Myocyte (in vitro differentiated cells): ENCODE measurements around the gene CCM2. TPM values are rescaled to one million over a fixed set of nuclear protein-coding genes. Genes with fewer than 3 reads are reported as not detected.
"Not testable (repeated sequence)": the region's sequence is repeated elsewhere in the genome, so short reads cannot be mapped to it uniquely, and the experiment has no call there.

Source experiments
- DNase-seq: peaks from one replicate; pipeline ENCODE4 v3.0.0-alpha.2; 2012; ENCODE audit warnings: low read depth
- total RNA-seq: library from RNA; depleted of rRNA; stranded (reverse); fragments of >200 nt; gene quantifications from 2 replicates; pipeline ENCODE4 v1.2.3, GENCODE V29; 2014

Gene CCM2
- total RNA-seq, 1 donor from 2014 or later = 113 TPM

DNA sequence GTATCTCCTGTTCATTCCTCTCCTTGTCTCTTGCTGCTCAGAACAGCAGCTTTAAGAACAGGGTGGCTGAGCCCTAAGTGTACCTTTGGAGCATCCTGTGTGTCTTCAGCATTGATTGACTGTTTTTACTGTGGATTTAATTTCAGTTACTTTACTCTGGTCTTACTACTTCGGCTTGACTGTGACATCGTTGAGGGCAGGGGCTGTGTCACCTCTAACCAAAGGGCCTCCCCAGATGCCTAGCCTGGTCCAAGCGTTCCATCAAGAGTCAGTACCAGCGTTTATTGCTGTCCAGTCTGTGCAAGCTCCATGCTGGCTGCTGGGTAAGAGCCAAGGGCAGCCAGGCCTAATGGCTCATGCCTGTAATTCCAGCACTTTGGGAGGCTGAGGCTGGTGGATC lies 32.4 kb downstream of the CCM2 start:
- no peak for DNase-seq

DNA sequence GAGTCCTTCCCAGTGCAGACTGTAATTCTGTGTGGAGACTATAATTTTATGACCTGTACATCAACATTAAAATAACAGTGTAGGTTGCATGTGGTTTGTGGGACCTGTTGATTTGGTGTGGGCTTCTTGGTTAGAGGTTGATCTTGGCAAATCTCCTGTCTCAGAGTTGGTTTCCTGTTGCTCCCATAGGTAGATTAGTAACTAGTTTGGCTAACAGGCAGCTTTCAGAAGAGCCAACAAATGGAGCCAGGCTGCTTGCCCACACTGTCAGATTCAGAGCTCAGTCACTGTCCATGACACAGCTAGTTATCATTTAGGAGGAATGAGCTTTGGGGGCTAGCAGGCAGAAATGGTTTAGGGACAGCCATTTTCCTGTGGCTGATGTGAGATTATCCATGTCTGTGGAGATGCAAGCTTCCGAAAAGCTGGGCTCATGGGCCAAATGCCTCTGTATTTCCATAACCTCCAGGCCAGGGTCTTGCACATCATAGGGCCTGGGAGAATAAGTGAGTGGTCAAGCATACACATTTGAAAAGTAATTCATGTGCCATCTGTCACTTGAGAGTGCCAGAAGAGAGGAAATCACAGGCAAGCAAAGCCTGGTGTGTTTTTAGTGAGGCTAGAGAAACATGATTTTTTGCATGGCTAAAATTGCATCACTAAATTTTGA lies 33.4 kb downstream of the CCM2 start:
- DNase-seq = peak; percentile 31

DNA sequence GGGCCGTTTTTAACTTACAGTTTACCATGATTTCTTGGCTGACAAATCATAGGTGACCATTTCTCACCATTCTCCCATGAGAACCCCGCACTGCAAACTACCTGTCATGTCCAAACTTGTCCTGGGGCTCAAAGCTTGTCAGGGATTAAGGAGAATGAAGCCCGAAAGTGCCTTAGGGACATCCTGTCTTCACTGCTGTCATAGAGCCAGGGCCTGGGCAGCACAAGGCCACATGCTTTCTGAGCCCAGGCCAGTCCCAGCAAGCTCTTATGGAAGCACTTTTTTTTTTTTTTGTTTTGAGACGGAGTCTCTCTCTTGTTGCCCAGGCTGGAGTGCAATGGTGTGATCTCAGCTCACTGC lies 33.9 kb downstream of the CCM2 start:
- DNase-seq = peak; percentile 41

DNA sequence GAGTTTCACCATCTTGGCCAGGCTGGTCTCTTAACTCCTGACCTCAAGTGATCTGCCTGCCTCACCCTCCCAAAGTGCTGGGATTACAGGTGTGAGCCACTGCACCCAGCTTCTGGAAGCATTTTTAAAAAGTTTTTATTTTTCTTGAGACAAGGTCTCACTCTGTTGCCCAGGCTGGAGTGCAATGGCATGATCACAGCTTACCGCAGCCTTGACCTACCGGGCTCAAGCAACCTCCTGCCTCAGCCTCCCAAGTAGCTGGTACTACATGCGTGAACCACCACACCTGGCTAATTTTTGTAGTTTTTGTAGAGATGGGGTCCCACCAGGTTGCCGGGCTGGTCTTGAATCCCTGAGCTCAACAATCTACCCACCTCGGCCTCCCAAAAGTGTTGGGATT lies 34.7 kb downstream of the CCM2 start:
- not testable (repeated sequence) for DNase-seq

DNA sequence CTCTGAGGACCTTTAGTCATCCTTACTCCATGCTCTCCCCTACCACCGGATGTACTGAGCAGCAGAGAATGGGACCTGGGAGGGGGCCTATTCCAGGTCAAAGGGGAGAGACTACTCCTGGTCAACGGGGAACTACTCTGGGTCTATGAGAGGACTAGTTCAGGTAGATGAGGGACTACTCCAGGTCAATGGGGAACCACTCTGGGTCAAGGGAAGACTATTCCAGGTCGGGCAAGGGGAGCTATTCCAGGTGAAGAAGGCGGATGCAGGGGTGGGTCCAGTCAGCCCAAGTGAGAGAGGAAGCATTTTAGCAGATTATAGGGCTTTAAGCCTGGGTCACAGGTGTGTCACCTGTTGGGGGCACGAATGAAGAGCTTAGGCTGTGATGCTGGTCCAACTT lies 35.4 kb downstream of the CCM2 start:
- DNase-seq = no peak

DNA sequence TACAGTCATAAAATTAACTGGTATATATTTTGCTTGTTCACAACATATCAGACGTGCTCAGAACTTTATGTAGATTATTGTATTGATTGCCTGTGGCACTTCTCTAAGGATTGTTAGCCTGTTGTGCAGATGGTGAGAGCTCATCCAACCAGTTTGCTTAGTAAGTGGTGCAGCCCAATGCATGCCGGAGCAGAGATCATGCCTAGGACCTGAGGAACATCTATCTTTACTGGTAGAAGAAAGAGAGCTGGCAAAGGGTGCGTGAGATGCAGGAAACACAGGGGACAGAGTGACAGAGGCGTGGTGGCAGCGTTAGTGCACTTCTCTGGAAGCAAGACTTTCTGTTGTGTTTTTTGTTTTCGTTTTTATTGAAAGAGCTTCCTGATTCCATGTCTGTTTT lies 35.9 kb downstream of the CCM2 start:
- no peak for DNase-seq

DNA sequence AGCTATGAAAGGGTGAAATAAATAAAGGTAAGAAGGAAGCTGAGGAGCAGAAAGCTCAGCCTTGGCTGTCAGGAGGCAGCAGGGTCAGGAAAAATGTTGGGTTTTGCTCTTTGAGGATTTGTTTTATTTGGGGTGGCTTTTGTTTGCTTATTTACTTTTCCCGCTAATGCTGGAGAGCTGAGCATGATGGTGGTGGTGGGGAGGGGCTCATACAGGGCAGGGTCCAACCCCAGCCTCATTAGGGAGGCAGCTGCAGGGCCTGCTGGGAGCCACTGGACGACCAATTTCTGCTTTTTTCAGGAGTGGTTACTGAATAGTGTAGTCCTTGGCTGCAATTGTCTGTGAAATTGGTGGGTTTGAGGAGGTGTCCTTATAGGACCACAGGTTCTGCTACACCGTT lies 36.3 kb downstream of the CCM2 start:
- DNase-seq = no peak

DNA sequence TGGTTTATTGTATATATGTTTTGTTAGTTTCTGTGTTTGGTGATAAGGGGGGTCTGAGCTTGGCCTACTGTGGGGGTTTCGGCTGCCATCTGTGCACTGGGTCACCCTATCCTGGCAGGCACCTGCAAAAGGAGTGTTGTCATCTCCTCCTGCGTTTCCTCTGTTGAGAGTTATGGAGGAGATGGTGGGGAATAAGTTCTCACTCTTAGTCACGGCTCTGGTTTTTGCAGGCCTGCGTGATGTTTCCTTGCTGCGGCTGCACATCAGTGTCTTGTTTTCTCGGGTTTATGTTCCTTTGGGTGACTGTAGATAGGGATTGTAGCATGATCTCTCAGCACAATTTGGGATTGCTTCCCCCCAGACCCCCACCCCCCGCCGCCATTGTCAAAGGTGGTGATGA lies 36.8 kb downstream of the CCM2 start:
- no peak for DNase-seq

DNA sequence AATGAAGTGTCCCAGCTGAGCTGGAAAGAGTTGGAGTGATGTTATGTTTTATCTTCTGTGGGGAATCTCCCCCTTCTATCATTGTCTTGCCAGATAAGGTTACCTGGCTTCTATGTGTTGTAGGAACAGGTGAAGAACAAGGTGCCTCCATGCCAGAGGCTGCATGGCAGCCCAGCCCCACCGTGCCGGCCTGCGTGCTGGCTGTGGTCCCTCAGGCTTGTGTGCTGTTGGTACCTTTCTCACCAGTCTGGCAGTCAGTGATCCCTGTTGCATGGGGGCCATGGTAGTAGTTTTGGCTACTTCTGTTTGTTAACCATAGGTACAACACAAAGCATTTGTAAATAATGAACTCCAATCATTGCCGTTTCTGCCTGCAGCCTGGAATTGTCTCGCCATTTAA lies 37.9 kb downstream of the CCM2 start:
- no peak for DNase-seq

DNA sequence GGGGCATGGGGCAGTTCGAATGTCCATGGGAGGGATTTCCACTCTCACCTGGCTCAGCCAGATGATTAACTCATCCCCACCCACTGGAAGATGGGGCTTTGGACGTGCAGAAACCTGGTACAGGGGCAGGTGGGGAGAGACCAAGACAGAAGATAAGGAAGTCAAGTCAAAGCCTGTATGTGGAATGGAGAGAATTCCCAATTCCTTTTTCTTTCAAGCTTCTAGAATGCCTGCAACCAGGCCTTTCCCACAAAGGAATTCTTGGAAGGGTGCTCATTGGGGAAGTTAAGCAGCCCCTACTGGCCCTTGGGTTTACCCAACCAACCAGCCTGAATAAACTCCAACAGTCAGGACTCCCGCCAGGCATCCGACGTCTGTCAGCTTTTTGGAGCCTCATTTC lies 39.1 kb downstream of the CCM2 start:
- no peak for DNase-seq

DNA sequence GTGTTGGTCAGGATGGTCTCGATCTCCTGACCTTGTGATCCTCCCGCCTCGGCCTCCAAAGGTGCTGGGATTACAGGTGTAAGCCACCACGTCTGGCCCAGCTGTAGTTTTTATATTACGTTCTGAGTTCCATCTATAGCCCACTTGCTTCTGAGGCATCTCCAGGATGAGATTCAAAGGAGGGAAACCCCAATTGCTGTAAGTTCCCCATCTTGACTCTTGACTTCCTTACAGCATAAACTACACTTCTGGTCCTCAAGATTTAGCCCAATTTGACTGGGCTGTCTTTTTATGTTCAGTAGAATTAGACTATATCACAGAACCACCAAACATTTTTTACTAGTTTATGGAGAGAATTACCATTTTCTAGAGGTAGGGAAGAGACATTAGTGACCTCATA lies 44.3 kb downstream of the CCM2 start:
- no peak for DNase-seq

DNA sequence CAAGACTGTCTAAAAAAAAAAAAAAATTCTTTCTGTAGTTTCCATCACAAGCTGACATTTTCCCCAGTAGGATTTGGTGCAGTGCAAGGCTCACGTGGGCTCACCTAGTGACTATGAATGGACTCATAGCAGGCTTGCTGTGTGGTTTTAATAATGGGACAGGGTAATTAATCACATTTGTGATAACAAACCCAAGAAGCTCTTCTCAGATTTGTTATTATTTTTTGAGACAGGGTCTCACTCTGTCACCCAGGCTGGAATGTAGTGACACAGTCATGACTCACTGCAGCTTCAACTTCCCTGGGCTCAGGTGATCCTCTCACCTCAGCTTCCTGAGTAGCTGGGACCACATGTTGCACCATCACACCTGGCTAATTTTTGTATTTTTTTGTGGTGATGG lies 48.7 kb downstream of the CCM2 start:
- no peak for DNase-seq

DNA sequence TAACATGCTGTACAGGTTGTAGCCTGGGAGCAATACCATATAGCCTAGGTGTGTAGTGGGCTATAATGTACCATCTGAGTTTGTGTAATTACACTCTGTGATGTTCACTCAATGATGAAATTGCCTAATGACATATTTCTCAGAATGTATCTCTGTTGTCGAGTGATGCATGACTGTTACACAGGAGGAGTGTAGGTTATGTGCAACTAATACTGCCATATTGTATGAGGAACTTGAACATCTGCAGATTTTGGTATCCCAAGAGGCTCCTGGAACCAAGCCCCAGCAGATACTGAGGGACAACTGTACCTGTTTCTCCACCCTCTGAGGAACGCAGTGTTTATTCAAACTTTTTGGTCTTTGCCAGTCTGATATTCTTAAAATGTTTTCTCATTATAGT lies 50.2 kb downstream of the CCM2 start:
- no peak for DNase-seq

DNA sequence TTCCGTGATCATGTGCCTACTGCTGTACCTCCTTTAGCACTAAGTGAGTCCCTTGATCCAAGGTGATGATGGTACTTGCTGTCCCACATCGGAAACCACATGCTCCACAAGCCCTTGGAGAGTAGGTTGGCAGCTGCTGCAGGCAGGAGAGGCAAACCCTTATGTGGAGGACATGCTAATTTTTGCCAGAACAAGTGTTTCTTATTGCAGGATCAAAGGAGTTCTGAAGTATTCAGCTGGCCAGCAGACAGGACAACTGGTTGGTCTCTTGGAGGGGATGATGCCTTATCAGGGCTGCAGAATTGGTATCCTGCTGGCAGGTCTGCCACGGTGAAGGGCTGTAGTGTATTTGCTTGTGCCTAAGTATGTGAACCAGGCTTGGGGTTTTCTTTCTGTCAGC lies 52.0 kb downstream of the CCM2 start:
- DNase-seq = peak; percentile 92

DNA sequence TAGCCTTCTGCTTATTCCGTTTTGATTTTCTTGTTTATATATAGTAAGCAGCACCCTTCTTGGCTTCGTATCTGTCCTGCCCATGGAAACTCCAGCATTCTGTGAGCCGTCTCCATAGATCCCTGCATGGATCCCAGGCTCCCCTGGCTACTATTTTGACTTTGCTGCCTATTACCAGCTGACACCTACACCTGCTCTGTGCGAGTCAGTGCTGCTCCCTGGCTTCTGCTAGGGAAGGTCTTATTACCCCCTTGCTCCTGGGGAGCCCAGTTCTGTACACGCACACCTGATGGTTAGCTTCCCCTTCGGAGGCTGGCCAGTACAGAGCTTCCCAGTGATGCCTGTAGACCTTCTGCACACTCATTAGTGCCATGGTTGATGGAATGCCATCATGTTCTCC lies 53.4 kb downstream of the CCM2 start:
- DNase-seq = no peak

DNA sequence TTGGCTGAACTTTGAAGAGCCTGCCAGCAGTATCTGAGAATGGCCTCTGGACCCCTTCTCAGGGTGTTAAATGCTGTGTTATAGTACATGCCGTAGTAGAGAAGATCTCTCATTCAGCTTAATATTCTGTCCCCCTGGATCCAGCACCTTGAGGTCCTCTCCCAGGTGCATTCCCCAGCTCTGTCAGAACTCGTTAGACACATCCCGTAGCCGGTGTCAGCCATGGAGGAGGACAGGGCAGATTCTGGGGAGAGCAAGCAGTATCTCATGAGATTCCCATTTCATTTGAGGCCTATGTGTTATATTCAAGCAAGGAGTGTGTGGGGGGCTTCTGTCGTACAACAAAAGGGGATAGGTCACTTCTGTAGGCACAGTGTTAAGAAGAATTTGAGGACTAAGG lies 53.9 kb downstream of the CCM2 start:
- no peak for DNase-seq

DNA sequence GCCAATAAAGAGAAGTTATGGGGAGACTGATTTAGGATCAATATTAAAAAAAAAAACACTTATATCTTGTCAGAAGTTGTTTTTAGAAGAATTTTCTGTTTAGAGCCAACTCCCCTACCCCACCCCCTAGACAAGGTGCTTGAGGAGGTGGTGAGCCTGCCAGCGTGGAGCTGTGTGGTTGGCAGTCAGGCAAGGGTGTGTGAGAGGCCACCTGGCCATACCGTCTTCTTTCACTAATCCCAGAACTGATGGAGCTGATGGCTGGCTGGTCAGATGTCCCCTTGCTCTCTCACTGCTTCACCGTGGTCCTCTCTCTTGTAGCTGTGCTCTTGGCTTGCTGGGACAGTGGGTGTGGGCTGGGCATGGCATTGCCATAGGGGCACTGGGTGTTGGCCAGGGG lies 54.4 kb downstream of the CCM2 start:
- DNase-seq = no peak

DNA sequence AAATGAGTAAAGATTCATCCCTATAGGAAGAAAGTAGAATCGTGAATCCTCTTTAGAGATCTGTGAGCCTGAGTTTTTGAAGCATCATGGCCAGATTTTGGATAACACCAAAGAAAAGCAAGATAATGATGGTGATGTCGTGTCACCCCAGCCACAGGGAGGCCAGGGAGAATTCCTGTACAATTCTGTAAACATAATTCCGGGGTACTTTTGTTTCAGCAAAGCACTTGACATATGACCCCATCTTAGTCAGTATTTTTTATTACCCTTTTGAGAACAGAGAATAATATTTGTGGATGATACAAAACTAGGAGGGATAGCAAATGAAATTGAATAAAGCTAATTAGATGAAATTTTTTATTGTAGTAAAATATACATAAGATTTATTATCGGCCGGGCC lies 55.0 kb downstream of the CCM2 start:
- DNase-seq = no peak

DNA sequence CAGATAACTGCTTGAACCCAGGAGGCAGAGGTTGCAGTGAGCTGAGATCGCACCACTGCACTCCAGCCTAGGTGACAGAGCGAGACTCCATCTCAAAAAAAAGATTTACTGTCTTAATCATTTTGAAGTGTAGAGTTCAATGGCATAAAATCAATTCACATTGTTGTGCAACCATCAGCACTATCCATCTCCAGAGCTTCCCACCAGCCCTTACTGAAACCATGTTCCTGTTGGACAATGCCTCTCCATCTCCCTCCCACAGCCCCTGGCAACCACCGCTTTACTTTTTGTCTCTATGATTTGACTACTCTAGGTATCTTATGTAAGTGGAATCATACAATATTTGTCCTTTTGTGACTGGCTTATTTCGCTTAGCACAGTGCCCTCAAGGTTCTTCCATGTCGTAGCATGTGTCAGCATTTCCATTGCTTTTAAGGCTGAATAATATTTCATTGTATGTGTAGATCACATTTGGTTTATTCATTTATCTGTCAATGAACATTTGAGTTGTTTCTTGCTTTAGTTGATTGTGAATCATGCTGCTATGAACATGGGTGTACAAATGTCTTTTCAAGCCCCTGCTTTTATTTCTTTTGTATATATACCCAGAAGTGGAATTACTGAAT lies 55.7 kb downstream of the CCM2 start:
- DNase-seq = no peak

DNA sequence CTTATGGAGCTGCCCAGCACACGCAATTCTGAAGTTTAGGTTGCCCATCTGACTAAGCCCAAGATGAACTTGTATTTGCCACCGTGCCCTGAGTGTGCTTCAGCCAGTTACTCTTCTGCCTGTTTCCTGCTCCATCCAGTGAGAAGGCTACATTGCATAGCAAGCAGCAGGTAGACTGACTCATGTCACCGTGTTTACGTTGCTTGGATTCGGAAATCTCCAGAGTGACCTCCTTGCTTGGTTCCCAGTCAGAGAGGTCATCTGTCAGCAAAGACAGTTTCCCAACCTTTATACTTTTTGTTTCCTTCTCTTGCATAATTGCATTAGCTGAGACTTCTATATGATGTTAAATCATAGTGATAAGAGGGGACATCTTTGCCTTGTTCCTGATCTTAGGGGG lies 57.9 kb downstream of the CCM2 start:
- DNase-seq = no peak

DNA sequence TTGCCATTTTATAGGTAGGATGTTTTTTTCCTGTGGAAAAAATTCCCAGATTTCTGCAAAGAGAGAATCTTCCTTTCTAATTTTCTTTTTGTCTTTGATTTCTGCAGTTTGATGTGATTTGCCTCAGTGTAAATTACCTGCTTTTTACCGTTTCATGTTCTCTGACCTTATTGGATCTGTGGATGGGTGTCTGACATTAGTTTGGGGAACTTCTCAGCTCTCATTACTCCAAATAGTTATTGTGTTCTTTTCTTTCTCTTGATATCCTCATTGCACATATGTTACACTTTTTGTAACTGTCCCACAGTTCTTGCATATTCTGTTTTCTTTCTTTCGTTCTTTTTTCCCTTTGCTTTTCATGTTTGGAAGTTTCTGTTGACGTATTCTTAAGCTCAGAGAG lies 60.3 kb downstream of the CCM2 start:
- no peak for DNase-seq

DNA sequence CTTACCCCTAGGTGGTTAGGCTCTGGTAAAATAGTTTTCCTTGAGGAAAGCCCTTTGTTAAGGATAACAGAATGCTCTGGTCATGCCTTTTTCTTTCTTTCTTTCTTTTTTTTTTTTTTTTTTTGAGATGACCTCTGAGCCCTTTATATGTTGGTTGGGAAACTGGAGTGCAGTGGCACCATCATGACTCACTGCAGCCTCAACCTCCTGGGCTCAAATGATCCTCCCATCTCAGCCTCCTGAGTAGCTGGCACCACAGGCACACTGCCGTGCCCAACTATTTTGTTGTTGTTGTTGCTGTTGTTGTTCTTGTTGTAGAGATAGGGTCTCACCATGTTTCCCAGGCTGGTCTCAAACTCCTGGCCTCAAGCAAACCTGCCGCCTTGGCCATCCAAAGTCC lies 61.4 kb downstream of the CCM2 start:
- DNase-seq = no peak

DNA sequence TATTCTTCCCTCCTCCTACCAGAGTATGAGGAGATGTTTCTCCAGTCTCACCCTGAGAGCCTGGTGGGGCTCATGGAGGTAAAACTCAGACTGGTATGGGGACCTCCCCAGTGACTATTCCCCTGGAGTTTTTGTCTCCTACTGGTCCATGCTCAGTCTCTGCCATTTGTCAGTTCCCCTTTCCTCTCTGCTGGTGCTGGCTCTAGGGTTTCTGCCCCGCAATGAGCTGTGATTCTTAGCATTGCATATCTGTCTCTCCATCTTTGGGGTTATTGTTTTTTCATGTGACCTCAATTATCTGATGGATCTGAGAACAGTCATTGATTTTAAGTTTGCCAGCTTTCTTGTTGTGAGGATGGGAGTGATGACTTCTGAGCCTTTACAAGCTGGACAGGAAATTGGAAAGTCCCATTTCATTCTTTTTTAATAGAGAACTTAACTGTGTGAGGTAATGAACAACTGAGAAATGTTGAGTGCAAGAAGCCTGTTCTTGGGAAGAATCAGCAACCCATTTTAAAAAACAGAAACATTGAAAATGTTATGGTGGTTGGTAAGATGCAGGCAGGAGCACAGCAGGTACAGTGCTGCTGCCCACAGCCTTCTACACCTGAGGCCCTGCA lies 61.9 kb downstream of the CCM2 start:
- no peak for DNase-seq
